BLaER1 treated with 17β-estradiol and CSF1 and Interleukin-3, amounts not matched to agents 10 nM and 100 nM (cell line): ENCODE data around the gene GREM2.

ENCODE experiments used
- H3K27ac ChIP-seq, 11 experiments: shearing (Covaris generic); formaldehyde crosslinking; 2 replicates each; pipeline ENCODE4 v1.8.1; 2022
- H3K27me3 ChIP-seq, 11 experiments: shearing (Covaris generic); formaldehyde crosslinking; 2 replicates each; pipeline ENCODE4 v1.8.1; 2022
- H3K36me3 ChIP-seq, 11 experiments: shearing (Covaris generic); formaldehyde crosslinking; 2 replicates each; pipeline ENCODE4 v1.8.1; 2022
- H3K4me1 ChIP-seq, 10 experiments: shearing (Covaris generic); formaldehyde crosslinking; 2 replicates each; pipeline ENCODE4 v1.8.1; 2022
- H3K4me2 ChIP-seq, 11 experiments: shearing (Covaris generic); formaldehyde crosslinking; 2 replicates each; pipeline ENCODE4 v1.8.1; 2022
- H3K4me3 ChIP-seq, 10 experiments: shearing (Covaris generic); formaldehyde crosslinking; 2 replicates each; pipeline ENCODE4 v1.8.1; 2022
- H3K9ac ChIP-seq, 11 experiments: shearing (Covaris generic); formaldehyde crosslinking; 2 replicates each; pipeline ENCODE4 v1.8.1; 2022
- H3K9me3 ChIP-seq, 11 experiments: shearing (Covaris generic); formaldehyde crosslinking; replicated peaks in 1 of 11; 2 replicates each; pipeline ENCODE4 v1.8.1; 2022
- H4K20me1 ChIP-seq, 11 experiments: shearing (Covaris generic); formaldehyde crosslinking; 2 replicates each; pipeline ENCODE4 v1.8.1; 2022
- Cebpa-rat ChIP-seq, 11 experiments: shearing (Covaris generic); IDR thresholded peaks; 2 replicates each; pipeline ENCODE4 v1.8.1; 2022

GREM2 gene

GRCh38 chr1:240579511-240579910 lies 32.4 kb downstream of the GREM2 start:
- H3K27me3 ChIP-seq: no peaks in the 10 kb centered on the region; a peak in 1 of 22 replicates
- no peak overlapping the region for H3K9ac ChIP-seq
- no peak overlapping the region for H3K4me3 ChIP-seq
- H3K9me3 ChIP-seq: peaks cover 8 to 30% (median 18%) of the 10 kb centered on the region in 11 experiments; a peak in 21 of 22 replicates
- TF ChIP-seq Cebpa-rat (IDR thresholded peaks at IDR 0.05): no peak
- no peak overlapping the region for H3K27ac ChIP-seq
- H4K20me1 ChIP-seq: no peaks in the 10 kb centered on the region
- H3K4me1 ChIP-seq: peaks cover 45 to 92% (median 75%) of the 10 kb centered on the region in 10 experiments
- H3K36me3 ChIP-seq: 0 out of 22 replicates have a peak, but pooled peaks cover 0 to 4% (median 0%) of the 10 kb centered on the region in 11 experiments
- peak overlapping the region in 8 of 11 experiments; percentile 0 to 65 (median 47); a peak in 13 of 22 replicates for H3K4me2 ChIP-seq

DNA sequence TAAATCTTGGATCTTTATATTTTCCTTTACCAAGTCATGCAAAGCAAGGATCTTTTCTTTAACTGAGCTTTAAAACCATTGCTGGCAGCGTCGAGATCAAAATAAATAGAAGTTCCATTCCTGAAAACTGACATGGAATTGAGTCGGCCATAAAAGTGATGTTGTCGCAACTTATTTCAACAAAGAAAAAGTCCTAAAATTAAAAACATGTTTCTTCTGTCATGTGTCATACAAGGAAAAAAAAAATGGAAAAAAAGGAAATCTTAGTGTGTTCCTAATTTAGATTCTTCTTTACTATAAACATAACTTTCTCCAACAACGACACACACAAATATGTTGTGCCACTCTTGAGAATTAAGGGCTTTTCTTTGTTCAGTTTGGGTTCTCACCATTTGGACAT lies 34.9 kb downstream of the GREM2 start:
- H3K9me3 ChIP-seq: peaks cover 23 to 54% (median 40%) of the 10 kb centered on the region in 11 experiments
- H3K4me1 ChIP-seq: peaks cover 24 to 68% (median 52%) of the 10 kb centered on the region in 10 experiments
- peak overlapping the region; percentile 61 to 84 (median 76); a peak in 21 of 22 replicates for H3K27ac ChIP-seq
- peak overlapping the region; percentile 54 to 72 (median 66); a peak in 20 of 22 replicates for H3K4me2 ChIP-seq
- no peak for TF ChIP-seq Cebpa-rat (IDR thresholded peaks at IDR 0.05)
- no peaks in the 10 kb centered on the region; a peak in 1 of 22 replicates for H3K27me3 ChIP-seq
- peaks cover 0 to 12% (median 0%) of the 10 kb centered on the region in 11 experiments; a peak in 1 of 22 replicates for H3K36me3 ChIP-seq
- H3K9ac ChIP-seq: peak overlapping the region in 5 of 11 experiments; percentile 26 to 65 (median 53); a peak in 3 of 22 replicates
- H4K20me1 ChIP-seq: no peaks in the 10 kb centered on the region
- H3K4me3 ChIP-seq: peak overlapping the region in 3 of 10 experiments; percentile 23 to 49 (median 41); a peak in 5 of 20 replicates

- H3K9ac ChIP-seq: peak overlapping the region in 9 of 11 experiments; percentile 40 to 65 (median 53); a peak in 14 of 22 replicates
- H3K9me3 ChIP-seq: peaks cover 23 to 63% (median 47%) of the 10 kb centered on the region in 11 experiments
- H4K20me1 ChIP-seq: no peaks in the 10 kb centered on the region
- H3K4me1 ChIP-seq: peaks cover 24 to 61% (median 49%) of the 10 kb centered on the region in 10 experiments
- H3K36me3 ChIP-seq: peaks cover 0 to 12% (median 0%) of the 10 kb centered on the region in 11 experiments; a peak in 1 of 22 replicates
- H3K4me3 ChIP-seq: peak overlapping the region; percentile 28 to 52 (median 46); a peak in 17 of 20 replicates
- 0 out of 22 replicates have a peak, but pooled peaks of 1 of the 11 experiments have one; percentile 37 for TF ChIP-seq Cebpa-rat (IDR thresholded peaks at IDR 0.05)
- H3K27ac ChIP-seq: peak overlapping the region; percentile 66 to 84 (median 76); a peak in 21 of 22 replicates
- peak overlapping the region; percentile 60 to 79 (median 70) for H3K4me2 ChIP-seq
- no peaks in the 10 kb centered on the region; a peak in 1 of 22 replicates for H3K27me3 ChIP-seq
These were observed 35.8 kb downstream of the GREM2 start for GRCh38 chr1:240575981-240576662.

DNA sequence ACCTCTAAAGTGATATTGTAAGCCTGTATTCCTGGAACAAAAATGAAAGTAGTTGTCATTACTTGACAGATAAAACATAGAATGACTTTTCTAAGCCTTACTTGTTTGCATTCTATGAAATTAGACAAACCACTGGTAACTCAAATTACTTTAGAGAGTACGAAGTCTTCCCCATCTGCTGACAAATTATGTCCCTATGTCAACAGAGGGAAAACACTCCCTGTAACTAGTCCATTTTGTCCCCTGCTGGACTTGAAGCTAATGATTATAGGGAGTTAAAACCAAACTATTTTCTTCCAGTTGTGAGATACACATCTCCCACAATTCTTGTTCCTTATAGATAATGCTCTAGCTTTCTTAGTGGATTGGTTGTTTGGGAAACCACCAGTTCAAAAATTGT lies 39.6 kb downstream of the GREM2 start:
- Histone ChIP-seq H3K9ac (no peak overlapping the region), H3K4me2 (no peak overlapping the region), H4K20me1 (no peaks in the 10 kb centered on the region), H3K27me3 (no peaks in the 10 kb centered on the region; a peak in 1 of 22 replicates), H3K27ac (no peak overlapping the region), H3K36me3 (peaks cover 0 to 12% (median 0%) of the 10 kb centered on the region in 11 experiments; a peak in 2 of 22 replicates), H3K4me3 (no peak overlapping the region), H3K4me1 (peaks cover 15 to 26% (median 20%) of the 10 kb centered on the region in 10 experiments), H3K9me3 (peaks cover 23 to 48% (median 41%) of the 10 kb centered on the region in 11 experiments)
- no peak for TF ChIP-seq Cebpa-rat (IDR thresholded peaks at IDR 0.05)

DNA sequence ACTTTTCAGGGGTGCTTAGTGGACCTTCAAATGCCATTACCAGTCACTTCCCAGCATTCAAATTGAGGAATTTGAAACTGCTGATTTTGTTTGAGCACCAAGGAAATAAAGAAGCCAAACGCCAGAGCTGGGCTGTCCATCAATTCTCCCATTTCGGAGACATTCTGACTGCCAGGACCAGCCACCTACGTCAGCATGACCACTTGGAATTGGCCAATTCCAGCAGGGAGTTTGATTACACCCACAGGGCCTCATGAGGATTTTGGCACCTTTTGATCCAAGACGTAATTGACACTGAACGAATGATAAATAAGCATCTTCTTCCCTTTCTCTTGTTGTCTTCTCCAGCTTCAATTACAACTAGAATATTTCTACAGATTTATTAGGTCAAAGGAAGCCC lies 40.2 kb downstream of the GREM2 start:
- no peak for TF ChIP-seq Cebpa-rat (IDR thresholded peaks at IDR 0.05)
- no peak overlapping the region for H3K9ac ChIP-seq
- no peaks in the 10 kb centered on the region; a peak in 1 of 22 replicates for H3K27me3 ChIP-seq

GRCh38 chr1:240567066-240567465 lies 44.9 kb downstream of the GREM2 start:
- no peak overlapping the region for H3K27ac ChIP-seq
- H3K4me1 ChIP-seq: peaks cover 0 to 8% (median 4%) of the 10 kb centered on the region in 10 experiments; a peak in 12 of 20 replicates
- H4K20me1 ChIP-seq: no peaks in the 10 kb centered on the region
- no peaks in the 10 kb centered on the region; a peak in 1 of 22 replicates for H3K36me3 ChIP-seq
- no peak overlapping the region for H3K4me2 ChIP-seq
- H3K4me3 ChIP-seq: no peak overlapping the region
- peaks cover 0 to 27% (median 16%) of the 10 kb centered on the region in 11 experiments; a peak in 17 of 22 replicates for H3K9me3 ChIP-seq
- no peaks in the 10 kb centered on the region for H3K27me3 ChIP-seq
- TF ChIP-seq Cebpa-rat (IDR thresholded peaks at IDR 0.05): no peak
- no peak overlapping the region for H3K9ac ChIP-seq

More for the DNA sequence above, 40.2 kb downstream of the GREM2 start:
- Histone ChIP-seq H4K20me1 (no peaks in the 10 kb centered on the region), H3K4me3 (no peak overlapping the region), H3K4me2 (0 out of 22 replicates have a peak overlapping the region, but pooled peaks of 1 of the 11 experiments have one; percentile 3), H3K9me3 (peaks cover 23 to 48% (median 40%) of the 10 kb centered on the region in 11 experiments), H3K36me3 (peaks cover 0 to 12% (median 0%) of the 10 kb centered on the region in 11 experiments; a peak in 2 of 22 replicates), H3K4me1 (peaks cover 10 to 20% (median 15%) of the 10 kb centered on the region in 10 experiments), H3K27ac (no peak overlapping the region)

GRCh38 chr1:240562779-240563178 lies 49.2 kb downstream of the GREM2 start:
- Histone ChIP-seq H3K4me2 (peak overlapping the region in 2 of 11 experiments; percentile 17 to 20; a peak in 2 of 22 replicates), H3K9me3 (peaks cover 7 to 47% (median 29%) of the 10 kb centered on the region in 11 experiments; a peak in 21 of 22 replicates), H3K9ac (no peak overlapping the region), H3K36me3 (no peaks in the 10 kb centered on the region; a peak in 1 of 22 replicates), H4K20me1 (no peaks in the 10 kb centered on the region), H3K27ac (no peak overlapping the region), H3K4me3 (no peak overlapping the region), H3K27me3 (no peaks in the 10 kb centered on the region), H3K4me1 (peaks cover 0 to 13% (median 10%) of the 10 kb centered on the region in 10 experiments; a peak in 13 of 20 replicates)
- TF ChIP-seq Cebpa-rat (IDR thresholded peaks at IDR 0.05): no peak

- Histone ChIP-seq H3K9me3 (peaks cover 7 to 51% (median 32%) of the 10 kb centered on the region in 11 experiments; a peak in 21 of 22 replicates), H3K4me3 (no peak overlapping the region), H3K36me3 (no peaks in the 10 kb centered on the region), H3K4me2 (peak overlapping the region in 8 of 11 experiments; percentile 3 to 38 (median 18); a peak in 8 of 22 replicates), H4K20me1 (no peaks in the 10 kb centered on the region), H3K27me3 (no peaks in the 10 kb centered on the region), H3K9ac (no peak overlapping the region), H3K27ac (no peak overlapping the region; a peak in 1 of 22 replicates), H3K4me1 (peaks cover 0 to 19% (median 10%) of the 10 kb centered on the region in 10 experiments; a peak in 13 of 20 replicates)
- no peak for TF ChIP-seq Cebpa-rat (IDR thresholded peaks at IDR 0.05)
These were observed 49.8 kb downstream of the GREM2 start for GRCh38 chr1:240562111-240562590.
